ENCODE measurements around the gene URB1. TPM values are rescaled to one million over a fixed set of nuclear protein-coding genes. Genes with fewer than 3 reads are reported as not detected.
"Not testable (repeated sequence)": the region's sequence is repeated elsewhere in the genome, so short reads cannot be mapped to it uniquely, and the experiment has no call there.

Gene URB1
- total RNA-seq, 1 experiment from 2014 or later = 9.8 TPM

GRCh38 chr21:32377506-32377905, 15.3 kb downstream of the URB1 start:
- DNase-seq (ENCODE audit: low spot score) = no peak

DNA sequence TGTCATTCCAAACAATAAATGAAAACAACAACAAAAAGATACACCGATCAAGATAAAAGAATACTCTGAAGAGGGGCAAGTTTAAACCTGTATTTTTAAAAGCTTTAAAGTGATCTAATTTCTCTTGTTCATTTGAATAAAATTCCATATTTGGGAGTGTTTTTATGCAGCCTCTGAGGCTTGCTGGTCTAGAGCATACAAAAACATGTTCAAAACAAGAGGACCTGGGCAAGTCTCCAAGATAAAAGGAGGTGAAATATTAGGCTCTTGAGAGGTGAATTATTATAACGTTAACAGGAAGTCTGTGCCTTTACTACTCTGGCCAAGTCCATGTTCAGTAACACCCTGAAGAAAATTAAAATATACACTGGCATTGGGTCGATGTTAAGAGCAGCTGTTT, 20.1 kb downstream of the URB1 start:
- no peak for DNase-seq (ENCODE audit: low spot score)

- no peak for DNase-seq (ENCODE audit: low spot score)
Measured at GRCh38 chr21:32371913-32372314, 20.9 kb downstream of the URB1 start.

GRCh38 chr21:32370998-32371766, 21.6 kb downstream of the URB1 start:
- no peak for DNase-seq (ENCODE audit: low spot score)

- DNase-seq (ENCODE audit: low spot score) = not testable (repeated sequence)
Measured at GRCh38 chr21:32368961-32369360, 23.9 kb downstream of the URB1 start.

DNA sequence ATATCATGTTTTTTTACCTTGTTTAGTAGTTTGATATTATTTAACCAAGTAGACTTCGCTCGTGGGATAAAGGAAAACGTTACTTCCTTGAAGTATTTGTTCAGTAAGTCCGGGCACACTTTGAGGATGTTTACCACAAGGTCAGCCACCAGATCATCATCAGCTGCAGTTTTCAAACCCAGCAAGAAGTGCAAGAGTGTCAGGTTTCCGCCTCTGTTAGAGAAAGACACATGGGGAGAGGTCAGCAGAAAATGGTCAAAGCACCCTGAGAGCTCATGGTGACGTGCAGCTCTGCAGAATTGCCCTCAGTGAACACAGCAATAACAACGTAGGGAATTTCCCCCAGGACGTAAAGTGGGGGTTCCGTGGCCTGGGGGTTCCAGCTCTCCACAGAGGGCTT, 24.4 kb downstream of the URB1 start:
- no peak for DNase-seq (ENCODE audit: low spot score)

- DNase-seq (ENCODE audit: low spot score) = no peak
Measured at GRCh38 chr21:32367158-32367557, 25.7 kb downstream of the URB1 start.

DNA sequence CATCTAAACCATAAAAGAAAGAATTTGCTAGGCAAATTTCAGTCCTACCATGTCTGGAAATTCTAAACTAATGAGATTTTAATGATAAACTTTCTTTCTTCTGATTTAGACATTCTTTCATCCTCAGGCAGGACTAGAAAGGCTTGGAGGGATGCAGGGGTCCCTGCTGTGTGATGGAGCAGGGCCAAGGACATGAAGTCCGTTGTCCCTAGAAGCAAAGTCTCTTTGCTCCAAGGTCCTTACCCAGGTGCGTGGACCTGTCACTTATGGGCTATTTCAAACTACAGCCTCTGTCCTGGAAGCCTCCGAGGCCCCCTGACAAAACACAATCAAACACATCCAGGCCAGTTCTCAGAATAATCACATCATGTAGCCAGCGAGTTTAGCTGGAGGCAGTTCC, 26.6 kb downstream of the URB1 start:
- DNase-seq (ENCODE audit: low spot score) = no peak

GRCh38 chr21:32364796-32365195, 28.0 kb downstream of the URB1 start:
- DNase-seq (ENCODE audit: low spot score) = no peak

DNA sequence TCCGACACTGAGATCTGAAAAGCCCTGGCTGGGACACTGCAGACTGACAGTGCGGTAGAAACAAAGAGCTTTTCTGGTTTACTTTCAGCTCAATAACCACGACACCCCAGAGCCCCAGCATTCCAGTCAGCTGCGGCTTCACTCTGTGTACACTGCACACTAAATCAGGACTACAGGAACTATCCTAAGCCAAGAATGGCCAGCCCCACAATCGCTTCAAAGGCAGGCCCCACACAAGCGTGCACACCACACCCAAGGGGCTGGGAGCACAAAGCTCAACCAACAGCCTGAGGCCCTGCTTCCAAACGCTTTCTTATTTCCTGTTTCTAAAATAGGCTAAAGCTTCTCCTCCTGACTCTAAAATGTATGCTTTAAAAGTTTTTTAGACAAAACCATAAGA, 28.4 kb downstream of the URB1 start:
- no peak for DNase-seq (ENCODE audit: low spot score)

- DNase-seq (ENCODE audit: low spot score) = no peak
Measured at GRCh38 chr21:32360401-32360975, 32.3 kb downstream of the URB1 start.

DNA sequence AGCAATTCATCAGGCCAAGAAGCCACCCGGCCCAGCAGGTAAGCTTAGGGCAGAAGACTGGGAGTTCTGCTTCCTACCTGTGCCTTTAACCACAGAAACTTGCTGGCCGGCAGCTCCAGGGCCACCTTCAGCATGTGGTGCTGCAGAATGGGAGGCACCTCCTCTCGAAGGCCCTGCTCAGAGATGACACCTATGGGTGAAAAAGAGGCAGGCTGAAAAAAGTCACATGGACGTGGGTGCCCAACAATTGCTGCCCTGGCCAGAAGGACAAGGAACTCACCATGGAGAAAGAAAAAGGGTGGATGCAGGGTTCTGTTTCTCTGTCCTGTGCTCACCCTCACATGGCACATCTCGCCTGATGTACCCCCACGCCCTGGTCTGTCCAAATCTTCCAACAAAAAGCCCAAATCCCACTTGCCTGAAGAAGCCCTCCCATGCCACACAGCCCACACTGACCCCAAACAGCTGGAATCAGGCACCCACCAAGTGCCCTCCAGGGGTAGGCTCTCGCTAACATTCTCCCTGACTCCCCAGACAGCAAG, 33.0 kb downstream of the URB1 start:
- DNase-seq (ENCODE audit: low spot score) = no peak

- no peak for DNase-seq (ENCODE audit: low spot score)
Measured at GRCh38 chr21:32356874-32357395, 35.9 kb downstream of the URB1 start.

DNA sequence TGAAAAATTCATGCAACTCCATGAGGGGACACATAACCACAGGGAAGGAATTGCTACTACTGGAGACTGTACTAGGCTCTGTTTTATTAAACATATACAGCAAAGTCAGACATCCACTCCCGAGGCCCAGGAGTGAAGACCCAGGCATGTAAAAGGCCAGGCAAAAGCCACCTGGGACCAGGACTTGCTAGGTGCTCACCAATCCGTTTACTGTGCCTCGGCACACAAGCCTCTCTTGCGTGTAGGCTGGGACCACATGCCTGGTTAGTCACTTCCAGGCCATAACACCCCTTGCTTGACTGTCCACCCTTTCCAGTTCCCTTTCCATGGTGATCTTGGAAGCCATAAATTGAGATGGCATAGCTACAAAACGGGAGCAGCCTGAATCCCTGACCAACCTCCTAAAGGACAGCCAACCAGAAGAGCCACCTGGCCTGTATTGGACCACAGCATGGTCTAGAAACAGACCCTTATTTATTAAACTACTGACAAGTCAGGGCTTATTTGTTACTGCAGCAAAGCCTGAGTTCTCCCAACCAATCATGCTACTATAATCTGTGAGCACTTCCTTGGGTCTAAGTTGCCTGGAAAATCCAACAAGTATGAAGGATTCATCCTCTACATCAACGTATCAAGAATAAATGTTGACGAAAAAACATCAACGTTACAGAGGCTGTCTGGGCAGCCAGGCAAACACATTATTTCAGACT, 39.7 kb downstream of the URB1 start:
- no peak for DNase-seq (ENCODE audit: low spot score)

GRCh38 chr21:32352526-32352925, 40.3 kb downstream of the URB1 start:
- DNase-seq (ENCODE audit: low spot score) = no peak

GRCh38 chr21:32351428-32351827, 41.4 kb downstream of the URB1 start:
- DNase-seq (ENCODE audit: low spot score) = no peak

DNA sequence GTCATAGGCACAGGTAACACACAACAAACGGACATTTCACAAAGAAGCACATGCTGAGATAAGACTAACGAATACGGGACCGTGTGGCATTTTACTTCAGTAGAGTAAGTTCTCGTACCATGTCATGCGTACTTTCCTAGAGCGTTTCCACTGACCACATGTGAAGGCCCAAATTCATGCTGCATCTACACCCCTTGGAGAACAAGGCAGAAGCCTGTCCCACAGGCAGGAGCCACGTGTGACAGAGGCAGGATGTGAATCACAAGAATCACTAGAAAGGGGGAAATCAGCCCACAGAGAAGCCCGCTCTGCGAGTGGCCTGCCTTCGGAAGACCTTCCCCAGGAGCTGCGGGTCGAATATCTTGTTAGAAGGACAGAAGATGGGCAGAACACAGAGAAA, 41.8 kb downstream of the URB1 start:
- DNase-seq (ENCODE audit: low spot score) = no peak

DNA sequence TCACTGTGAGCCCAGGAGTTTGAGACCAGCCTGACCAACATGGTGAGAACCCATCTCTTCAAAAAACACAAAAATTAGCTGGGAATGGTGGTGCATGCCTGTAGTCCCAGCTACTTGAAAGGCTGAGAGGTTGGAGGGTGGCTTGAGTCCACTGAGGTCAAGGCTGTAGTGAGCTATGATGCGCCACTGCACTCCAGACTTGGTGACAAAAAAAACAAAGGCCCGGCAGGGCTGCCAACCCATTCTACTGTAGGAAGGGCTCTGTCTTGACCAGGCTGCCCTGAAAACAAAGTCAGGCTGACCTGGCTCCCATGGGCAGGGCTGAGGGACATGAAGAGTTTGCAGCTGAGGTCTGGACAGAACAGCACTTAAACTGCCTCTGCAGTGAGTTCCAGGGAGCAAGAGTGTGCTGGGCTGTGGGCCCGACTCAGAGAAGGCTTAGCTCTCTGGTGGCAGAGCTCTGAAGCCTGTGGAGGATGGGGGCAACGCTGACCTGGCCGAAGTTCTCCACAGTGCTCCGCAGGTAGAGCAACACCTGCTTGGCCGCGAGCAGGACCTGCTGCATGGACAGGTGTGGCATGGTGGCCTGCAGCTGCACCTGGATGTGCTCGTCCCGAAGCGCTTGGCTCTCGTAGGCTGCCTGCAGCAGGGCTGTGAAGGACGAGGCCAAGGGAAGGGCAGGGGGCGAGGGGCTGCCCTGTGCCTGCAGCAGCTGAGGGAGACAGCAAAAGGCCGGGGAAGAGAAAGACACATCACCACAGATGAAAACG, 42.4 kb downstream of the URB1 start:
- DNase-seq (ENCODE audit: low spot score) = no peak

- DNase-seq (ENCODE audit: low spot score) = no peak
Measured at GRCh38 chr21:32349333-32349944, 43.4 kb downstream of the URB1 start.

DNA sequence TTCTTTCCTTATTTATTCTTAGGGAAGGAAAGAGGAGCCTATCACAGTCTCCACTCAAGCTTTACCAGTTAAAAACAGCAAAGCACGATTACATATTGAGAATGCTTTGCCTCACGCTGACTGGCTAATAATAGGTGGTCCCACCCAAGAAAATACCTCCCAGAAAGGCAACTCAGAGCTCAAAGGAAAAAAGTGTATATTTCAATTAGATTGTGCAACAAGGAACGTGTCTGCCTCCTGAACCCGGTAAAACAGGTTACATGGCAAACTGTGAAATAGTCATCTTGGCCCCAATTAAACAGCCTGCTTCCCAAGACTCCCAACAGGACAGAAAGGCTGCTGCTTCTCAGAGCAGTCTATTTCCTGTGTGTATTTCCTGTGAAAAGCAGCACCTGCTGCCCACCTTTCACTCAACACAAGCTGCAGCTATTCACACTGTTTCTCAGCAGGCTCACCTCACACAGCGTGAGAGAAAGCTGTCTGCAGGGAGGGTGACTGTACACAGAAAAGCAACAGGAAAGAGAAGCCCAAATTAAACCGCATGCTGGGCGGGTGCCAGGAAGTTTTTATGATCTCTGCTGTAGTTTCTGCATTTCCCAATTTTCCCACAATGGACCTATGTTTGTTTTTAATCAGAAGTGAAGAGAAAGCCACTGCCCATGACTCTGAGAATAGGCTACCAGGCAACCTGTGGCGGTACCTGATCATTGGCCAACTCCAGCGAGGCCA, 44.0 kb downstream of the URB1 start:
- DNase-seq (ENCODE audit: low spot score) = no peak

DNA sequence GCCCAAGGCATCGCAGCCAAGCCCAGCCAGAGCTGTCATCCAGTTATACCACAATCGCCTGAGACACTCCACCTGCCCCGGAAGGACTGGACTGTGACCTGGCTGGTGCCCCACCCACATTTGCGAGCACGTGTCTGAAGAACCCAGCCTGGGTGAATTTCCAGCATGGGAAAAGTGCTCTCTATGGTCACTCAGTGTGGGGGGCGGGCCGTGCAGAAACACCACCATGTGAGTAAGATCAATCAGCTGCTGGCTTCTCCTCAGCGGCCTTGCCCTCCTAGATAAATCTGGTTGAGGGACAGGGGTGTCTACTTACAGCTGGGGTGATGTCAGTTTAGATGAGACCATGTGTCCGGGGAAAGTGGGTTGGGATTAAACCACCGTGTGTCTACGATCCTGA, 44.8 kb downstream of the URB1 start:
- no peak for DNase-seq (ENCODE audit: low spot score)

Data from H4 (cell line).